Effector CD4-positive, alpha-beta T cell (primary cell): ENCODE measurements around the gene KRT78.
"Not testable (repeated sequence)": the region's sequence is repeated elsewhere in the genome, so short reads cannot be mapped to it uniquely, and the experiment has no call there.

Experiments used
- DNase-seq: peaks from one replicate; pipeline ENCODE4 v3.0.0-alpha.2; 2020

Gene KRT78

GRCh38 chr12:52809166-52809565 lies 39.6 kb downstream of the KRT78 start:
- no peak for DNase-seq

GRCh38 chr12:52808573-52809160 lies 40.1 kb downstream of the KRT78 start:
- no peak for DNase-seq

- no peak for DNase-seq
Measured at GRCh38 chr12:52807544-52808470, 41.0 kb downstream of the KRT78 start.

GRCh38 chr12:52806821-52807543 lies 41.8 kb downstream of the KRT78 start:
- no peak for DNase-seq

GRCh38 chr12:52806169-52806811 lies 42.5 kb downstream of the KRT78 start:
- DNase-seq, result no peak

- DNase-seq, result no peak
Measured at GRCh38 chr12:52805739-52806138, 43.1 kb downstream of the KRT78 start.

GRCh38 chr12:52805000-52805399 lies 43.8 kb downstream of the KRT78 start:
- no peak for DNase-seq

GRCh38 chr12:52802442-52802841 lies 46.4 kb downstream of the KRT78 start:
- DNase-seq, result no peak

- no peak for DNase-seq
Measured at GRCh38 chr12:52801773-52802172, 47.0 kb downstream of the KRT78 start.

GRCh38 chr12:52800259-52800917 lies 48.4 kb downstream of the KRT78 start:
- no peak for DNase-seq

GRCh38 chr12:52799505-52800211 lies 49.1 kb downstream of the KRT78 start:
- DNase-seq, result no peak

GRCh38 chr12:52798671-52799504 lies 49.9 kb downstream of the KRT78 start:
- DNase-seq, result no peak

GRCh38 chr12:52798003-52798670 lies 50.7 kb downstream of the KRT78 start:
- DNase-seq, result no peak

GRCh38 chr12:52797529-52797894 lies 51.3 kb downstream of the KRT78 start:
- DNase-seq, result no peak

- no peak for DNase-seq
Measured at GRCh38 chr12:52796839-52797528, 51.8 kb downstream of the KRT78 start.

- no peak for DNase-seq
Measured at GRCh38 chr12:52796429-52796794, 52.4 kb downstream of the KRT78 start.

GRCh38 chr12:52795694-52796428 lies 52.9 kb downstream of the KRT78 start, which contains the start of gene KRT3:
Gene KRT3 (minus strand): TSS chr12:52796117. CDS start chr12:52796042, 75 bp downstream.
- DNase-seq, result no peak

- not testable (repeated sequence) for DNase-seq
Measured at GRCh38 chr12:52795332-52795674, 53.5 kb downstream of the KRT78 start.
